ENCODE measurements around the gene ERC2. TPM values are rescaled to one million over a fixed set of nuclear protein-coding genes. Genes with fewer than 3 reads are reported as not detected.
"Not testable (repeated sequence)": the region's sequence is repeated elsewhere in the genome, so short reads cannot be mapped to it uniquely, and the experiment has no call there.

ERC2 gene
- total RNA-seq, 1 experiment from 2014 or later, result 0.26 TPM

- DNase-seq (ENCODE audit: low spot score), result peak; percentile 79
These were observed 153.4 kb downstream of the ERC2 start for GRCh38 chr3:56314842-56315241.

GRCh38 chr3:56309465-56309864 lies 158.8 kb downstream of the ERC2 start:
- no peak for DNase-seq (ENCODE audit: low spot score)

DNA sequence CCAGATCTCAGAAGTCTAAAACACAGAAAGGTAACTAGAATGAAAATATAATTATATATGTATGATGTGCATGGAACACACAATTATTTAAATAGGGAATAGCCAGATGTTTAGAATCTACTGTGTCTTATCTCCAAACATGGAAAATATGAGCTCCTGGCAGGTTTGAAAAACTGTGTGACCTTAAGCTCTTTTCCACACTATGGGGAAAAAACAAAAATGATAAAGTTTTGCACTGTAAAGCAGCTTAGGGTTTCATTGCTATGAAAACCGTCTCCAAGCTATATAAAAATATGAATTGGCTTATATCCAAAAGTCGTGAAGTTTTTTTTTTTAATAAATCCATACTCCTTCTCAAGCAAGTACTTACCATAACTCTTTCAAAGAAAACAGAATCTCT lies 159.8 kb downstream of the ERC2 start:
- no peak for DNase-seq (ENCODE audit: low spot score)

- DNase-seq (ENCODE audit: low spot score), result no peak
These were observed 164.2 kb downstream of the ERC2 start for GRCh38 chr3:56304069-56304468.

DNA sequence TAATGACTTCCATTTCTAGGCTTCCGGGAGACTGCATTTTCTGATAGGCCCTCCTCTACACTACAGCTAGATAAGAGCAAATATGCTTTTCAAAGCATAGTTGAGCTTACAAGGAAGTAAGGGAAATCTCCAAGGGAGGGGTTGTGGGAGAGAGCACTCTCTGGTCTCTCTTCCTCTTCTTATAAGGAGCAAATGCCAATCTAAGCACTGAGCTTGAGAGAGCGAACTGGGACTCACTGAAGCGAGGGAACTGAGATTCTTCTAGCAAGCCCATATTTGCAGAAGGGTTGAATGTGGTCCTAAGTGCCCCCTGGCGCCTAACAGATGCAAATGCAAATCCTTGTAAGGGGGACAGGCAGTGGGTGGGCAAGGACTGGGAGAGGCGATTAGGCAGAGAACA lies 164.8 kb downstream of the ERC2 start:
- DNase-seq (ENCODE audit: low spot score), result peak; percentile 28

- DNase-seq (ENCODE audit: low spot score), result no peak
These were observed 165.8 kb downstream of the ERC2 start for GRCh38 chr3:56302417-56302816.

DNA sequence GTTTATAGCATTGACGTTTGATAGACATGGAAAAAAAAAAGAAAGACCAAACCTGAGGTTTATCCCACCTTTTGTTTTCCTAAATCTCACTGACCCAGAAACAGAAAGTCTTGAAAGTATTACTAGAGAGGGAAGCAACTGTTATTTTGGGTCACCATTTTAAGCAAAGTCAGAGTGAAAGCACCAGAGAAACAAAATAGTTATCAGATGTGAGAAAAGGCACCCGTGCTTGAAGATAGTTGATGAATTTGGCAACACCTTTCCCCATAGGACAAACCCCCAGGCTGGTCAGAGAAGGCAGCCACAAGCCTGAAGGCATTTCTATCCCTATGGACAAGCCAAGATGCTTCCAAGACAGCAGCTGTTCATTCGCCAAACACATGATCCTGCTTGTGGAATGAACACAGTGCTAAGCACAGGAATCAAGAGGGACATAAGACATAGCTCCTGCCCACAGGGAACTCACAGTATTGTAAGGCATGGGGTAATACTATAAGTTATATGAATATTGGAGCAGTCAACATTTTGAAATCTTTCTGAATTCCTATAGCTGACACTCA lies 170.9 kb downstream of the ERC2 start:
- no peak for DNase-seq (ENCODE audit: low spot score)

- DNase-seq (ENCODE audit: low spot score), result no peak
These were observed 171.9 kb downstream of the ERC2 start for GRCh38 chr3:56296361-56296760.

DNA sequence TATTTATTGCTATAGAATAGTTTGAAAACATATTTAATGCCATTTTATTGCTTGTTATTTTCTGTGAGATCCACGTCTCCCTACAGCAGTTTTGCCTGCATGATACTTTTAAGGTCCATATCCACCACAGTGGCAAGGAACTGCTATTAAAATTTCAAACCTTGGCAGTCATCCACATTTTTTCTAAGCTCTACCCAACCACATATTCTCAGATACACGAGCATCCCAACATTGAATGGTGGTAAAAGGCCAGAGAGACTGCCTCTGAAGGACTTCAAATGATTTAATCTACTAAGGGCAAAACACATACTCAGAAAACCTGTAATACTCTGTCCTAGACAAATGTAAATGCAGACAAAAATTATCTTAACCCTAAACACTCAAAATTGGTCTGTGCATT lies 173.1 kb downstream of the ERC2 start:
- DNase-seq (ENCODE audit: low spot score), result no peak

- no peak for DNase-seq (ENCODE audit: low spot score)
These were observed 174.0 kb downstream of the ERC2 start for GRCh38 chr3:56294286-56294685.

- DNase-seq (ENCODE audit: low spot score), result no peak
These were observed 176.3 kb downstream of the ERC2 start for GRCh38 chr3:56291953-56292352.

GRCh38 chr3:56291244-56291680 lies 177.0 kb downstream of the ERC2 start:
- no peak for DNase-seq (ENCODE audit: low spot score)

GRCh38 chr3:56290374-56290773 lies 177.9 kb downstream of the ERC2 start:
- DNase-seq (ENCODE audit: low spot score), result no peak

DNA sequence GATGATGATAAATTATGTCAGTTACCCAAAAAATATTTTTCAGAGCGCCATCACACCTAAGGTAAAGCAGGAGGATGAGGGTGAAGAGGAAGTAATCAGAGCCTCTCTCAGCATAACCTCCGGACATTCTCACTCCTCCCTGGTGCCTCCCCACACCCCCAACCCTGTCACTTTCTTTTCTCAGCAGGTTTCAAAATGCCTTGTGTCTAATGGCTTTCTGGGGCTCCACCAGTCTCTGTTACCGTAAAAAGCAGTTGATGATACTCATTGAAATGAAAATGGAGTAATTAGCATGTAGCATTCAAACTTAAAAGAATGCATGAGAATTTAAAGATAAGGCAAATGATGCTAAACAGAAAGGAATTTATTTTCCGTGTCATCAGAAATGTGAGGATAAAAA lies 180.0 kb downstream of the ERC2 start:
- no peak for DNase-seq (ENCODE audit: low spot score)

- no peak for DNase-seq (ENCODE audit: low spot score)
These were observed 185.9 kb downstream of the ERC2 start for GRCh38 chr3:56282341-56282740.

DNA sequence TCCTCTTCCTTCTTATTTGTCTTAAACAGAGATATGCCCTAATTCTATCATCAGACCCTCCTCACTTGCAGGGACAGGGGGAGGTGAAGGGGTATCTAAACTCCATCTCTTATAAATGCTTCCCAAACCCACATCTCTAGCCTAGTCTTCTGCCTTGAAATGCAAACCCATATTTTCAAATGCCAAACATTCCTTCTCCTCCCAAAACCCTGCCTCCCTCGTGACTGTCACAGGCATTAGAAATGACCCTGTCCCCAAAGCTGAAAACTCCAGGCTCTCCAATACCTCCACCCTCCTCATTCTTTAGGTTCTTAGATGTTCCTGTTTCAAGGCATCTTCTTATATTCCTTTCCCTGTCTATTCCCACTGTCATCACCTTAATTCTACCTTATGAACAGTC lies 191.0 kb downstream of the ERC2 start:
- DNase-seq (ENCODE audit: low spot score), result no peak

- no peak for DNase-seq (ENCODE audit: low spot score)
These were observed 193.1 kb downstream of the ERC2 start for GRCh38 chr3:56275120-56275519.

DNA sequence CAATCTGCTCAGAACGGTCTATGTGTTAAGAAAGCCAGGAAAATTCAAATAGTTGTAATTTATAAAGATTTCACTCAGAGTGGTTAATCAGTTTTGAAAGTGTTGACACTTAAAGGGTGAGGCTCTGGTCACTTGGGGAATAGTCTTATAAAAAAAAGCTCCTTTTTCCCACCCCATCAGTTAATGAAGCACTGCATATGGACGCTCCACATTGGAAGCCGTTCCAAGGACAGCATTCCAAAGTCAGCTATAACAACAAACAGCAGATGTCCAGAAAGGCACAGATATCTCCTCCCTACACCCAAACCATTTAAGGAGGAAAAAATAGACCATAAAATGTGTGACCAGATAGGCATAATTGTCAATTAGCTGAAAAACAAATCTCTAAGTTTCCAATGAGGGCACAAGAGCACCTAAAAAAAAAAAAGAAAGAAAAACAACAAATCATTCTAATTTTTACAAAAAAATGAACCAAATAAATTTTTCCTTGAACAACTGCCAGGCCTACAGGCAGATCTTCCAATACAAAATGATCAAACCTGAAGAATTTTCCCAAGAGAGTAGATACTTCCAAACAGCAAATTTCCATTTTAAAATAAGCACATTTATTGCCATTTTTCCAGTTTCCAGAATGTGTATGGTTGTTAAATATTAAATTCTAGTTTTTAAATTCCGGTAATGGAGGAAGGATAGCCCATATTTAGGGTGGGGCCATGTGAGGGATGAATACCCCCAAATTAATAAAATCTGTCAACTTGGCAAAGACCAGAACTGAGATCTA lies 198.3 kb downstream of the ERC2 start:
- DNase-seq (ENCODE audit: low spot score), result no peak

- no peak for DNase-seq (ENCODE audit: low spot score)
These were observed 199.5 kb downstream of the ERC2 start for GRCh38 chr3:56268616-56269383.

DNA sequence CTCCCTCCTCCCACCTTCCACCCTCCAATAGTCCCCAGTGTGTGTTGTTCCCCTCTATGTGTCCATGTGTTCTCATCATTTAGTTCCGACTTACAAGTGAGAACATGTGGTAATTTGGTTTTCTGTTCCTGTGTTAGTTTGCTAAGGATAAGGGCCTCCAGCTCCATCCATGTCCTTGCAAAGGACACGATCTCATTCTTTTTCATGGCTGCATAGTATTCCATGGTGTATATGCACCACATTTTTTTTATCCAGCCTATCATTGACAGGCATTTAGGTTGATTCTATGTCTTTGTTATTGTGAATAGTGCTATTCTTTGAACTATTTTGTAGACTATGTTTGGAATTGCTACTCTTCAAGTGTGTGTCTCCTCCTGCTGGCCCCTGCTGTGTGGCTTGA lies 206.4 kb downstream of the ERC2 start:
- not testable (repeated sequence) for DNase-seq (ENCODE audit: low spot score)

DNA sequence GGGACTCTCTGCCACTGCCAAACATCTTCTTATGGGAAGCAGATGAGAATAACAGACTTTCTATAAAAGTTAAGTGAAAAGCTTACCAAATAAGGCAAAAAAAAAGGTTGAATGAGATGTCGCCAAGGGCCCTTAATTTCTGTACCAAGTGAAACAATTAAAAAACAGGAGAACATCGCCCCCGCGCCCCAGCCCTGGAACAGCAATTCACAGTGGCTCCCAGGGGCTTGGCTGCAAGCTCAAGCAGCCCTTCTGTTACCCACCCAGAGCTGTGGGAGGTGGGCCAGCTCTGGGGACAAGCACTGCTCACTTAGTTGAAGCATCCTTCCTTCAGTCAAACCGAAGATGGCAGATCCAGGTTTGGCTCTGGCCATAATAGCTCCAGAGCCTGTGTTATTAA lies 208.0 kb downstream of the ERC2 start:
- no peak for DNase-seq (ENCODE audit: low spot score)

GRCh38 chr3:56257826-56258225 lies 210.4 kb downstream of the ERC2 start:
- no peak for DNase-seq (ENCODE audit: low spot score)

DNA sequence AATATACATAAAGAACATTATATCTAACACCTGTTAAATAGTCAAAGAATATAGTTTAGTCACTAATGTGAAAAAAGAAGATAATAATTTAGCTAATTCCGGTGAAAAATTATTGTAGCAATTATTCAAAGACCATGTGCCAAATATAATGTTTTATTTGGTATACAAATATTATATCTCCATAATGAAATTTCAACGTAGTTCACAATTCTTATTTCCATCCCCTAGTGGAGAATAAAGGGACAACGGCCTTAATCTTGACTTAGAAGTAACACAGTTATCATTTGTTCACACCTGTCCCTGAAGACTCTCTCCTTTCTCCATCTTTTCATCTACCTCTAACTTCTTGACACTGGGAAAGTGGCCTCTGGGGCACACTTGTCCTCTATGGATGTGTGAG lies 213.4 kb downstream of the ERC2 start:
- no peak for DNase-seq (ENCODE audit: low spot score)

Measured in A172 (cell line).